HEK293T (cell line): ENCODE measurements around the gene CASP8AP2.

Experiments
- ARNT ChIP-seq: fragments of 450-650 bp; IDR thresholded peaks from 2 replicates; pipeline ENCODE4 v1.6.1; 2017; ENCODE audit warnings: mild to moderate bottlenecking
- BHLHE40 ChIP-seq: fragments of 450-650 bp; IDR thresholded peaks from 2 replicates; pipeline ENCODE4 v1.6.1; 2016; ENCODE audit warnings: mild to moderate bottlenecking, moderate library complexity, borderline replicate concordance
- CTBP1 ChIP-seq: fragments of 450-650 bp; IDR thresholded peaks from 2 replicates; pipeline ENCODE4 v1.6.1; 2016; ENCODE audit warnings: borderline replicate concordance
- FOXA1 ChIP-seq: fragments of 450-650 bp; IDR thresholded peaks from 2 replicates; pipeline ENCODE4 v1.6.1; 2016; ENCODE audit warnings: mild to moderate bottlenecking
- FOXK2 ChIP-seq: fragments of 450-650 bp; IDR thresholded peaks from 2 replicates; pipeline ENCODE4 v1.6.1; 2016; ENCODE audit warnings: mild to moderate bottlenecking
- FOXM1 ChIP-seq: fragments of 450-650 bp; IDR thresholded peaks from 2 replicates; pipeline ENCODE4 v1.6.1; 2017; ENCODE audit warnings: mild to moderate bottlenecking, borderline replicate concordance
- L3MBTL2 ChIP-seq: fragments of 450-650 bp; conservative IDR thresholded peaks from 2 replicates; pipeline ENCODE4 v1.6.1; 2016; ENCODE audit warnings: mild to moderate bottlenecking
- LEF1 ChIP-seq: fragments of 450-650 bp; IDR thresholded peaks from 2 replicates; pipeline ENCODE4 v1.6.1; 2017; ENCODE audit warnings: mild to moderate bottlenecking, borderline replicate concordance
- NFRKB ChIP-seq: fragments of 450-650 bp; IDR thresholded peaks from 2 replicates; pipeline ENCODE4 v1.6.1; 2016; ENCODE audit warnings: mild to moderate bottlenecking, moderate library complexity
- PKNOX1 ChIP-seq: fragments of 450-650 bp; IDR thresholded peaks from 2 replicates; pipeline ENCODE4 v1.6.1; 2016
- SP1 ChIP-seq: fragments of 450-650 bp; IDR thresholded peaks from 2 replicates; pipeline ENCODE4 v1.6.1; 2017
- SUZ12 ChIP-seq: fragments of 450-650 bp; IDR thresholded peaks from 2 replicates; pipeline ENCODE4 v1.6.1; 2016; ENCODE audit warnings: mild to moderate bottlenecking
- TARDBP ChIP-seq: fragments of 450-650 bp; IDR thresholded peaks from 2 replicates; pipeline ENCODE4 v1.6.1; 2016
- ZNF384 ChIP-seq: fragments of 450-650 bp; IDR thresholded peaks from 2 replicates; pipeline ENCODE4 v1.6.1; 2016

GRCh38 chr6:89782222-89782621, 47.5 kb upstream of the CASP8AP2 start:
- no peak for TF ChIP-seq ZNF384
- TF ChIP-seq LEF1 = no peak
- TF ChIP-seq PKNOX1 = no peak
- no peak for TF ChIP-seq SP1
- TF ChIP-seq NFRKB = no peak
- TF ChIP-seq BHLHE40 = no peak
- no peak for TF ChIP-seq TARDBP
- TF ChIP-seq FOXM1 = no peak
- no peak for TF ChIP-seq CTBP1
- TF ChIP-seq SUZ12 = no peak
- TF ChIP-seq FOXA1 = no peak
- TF ChIP-seq L3MBTL2 = no peak
- no peak for TF ChIP-seq FOXK2
- no peak for TF ChIP-seq ARNT
